Skin of body (tissue), 2 donors: Measurements from ENCODE around the gene SLC9A3. TPM values are rescaled to one million over a fixed set of nuclear protein-coding genes. Genes with fewer than 3 reads are reported as not detected.

Experiments used
- DNase-seq: peaks from one replicate; lab custom pipeline; 2025; lab: John Stamatoyannopoulos, UW
- total RNA-seq: library from RNA; depleted of rRNA; stranded (reverse); fragments of >200 nt; gene quantifications from one replicate; pipeline ENCODE4 v1.2.3, GENCODE V29; 2014

The SLC9A3 gene
- total RNA-seq, 1 donor from 2014 or later: 1.5 TPM

DNA sequence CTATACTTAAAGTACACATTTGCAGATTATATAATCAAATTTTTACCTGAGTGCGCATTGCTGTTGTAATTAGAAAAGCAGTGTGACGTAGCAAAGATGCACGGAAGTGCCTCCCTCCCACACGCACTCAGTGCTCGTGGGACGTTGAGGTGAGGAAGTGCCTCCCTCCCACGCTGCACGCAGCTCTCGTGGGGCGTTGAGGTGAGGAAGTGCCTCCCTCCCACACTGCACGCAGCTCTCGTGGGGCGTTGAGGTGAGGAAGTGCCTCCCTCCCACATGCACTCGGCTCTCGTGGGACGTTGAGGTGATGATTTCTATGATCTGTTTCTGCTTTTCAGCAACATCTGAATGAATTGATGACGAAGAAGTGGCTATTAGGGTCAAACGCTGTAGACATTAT is 60.3 kb downstream of the SLC9A3 start:
- no peak for DNase-seq

- DNase-seq: no peak
Measured at GRCh38 chr5:463301-463700, 60.9 kb downstream of the SLC9A3 start.

GRCh38 chr5:462051-462481 is 62.2 kb downstream of the SLC9A3 start:
- DNase-seq: no peak

DNA sequence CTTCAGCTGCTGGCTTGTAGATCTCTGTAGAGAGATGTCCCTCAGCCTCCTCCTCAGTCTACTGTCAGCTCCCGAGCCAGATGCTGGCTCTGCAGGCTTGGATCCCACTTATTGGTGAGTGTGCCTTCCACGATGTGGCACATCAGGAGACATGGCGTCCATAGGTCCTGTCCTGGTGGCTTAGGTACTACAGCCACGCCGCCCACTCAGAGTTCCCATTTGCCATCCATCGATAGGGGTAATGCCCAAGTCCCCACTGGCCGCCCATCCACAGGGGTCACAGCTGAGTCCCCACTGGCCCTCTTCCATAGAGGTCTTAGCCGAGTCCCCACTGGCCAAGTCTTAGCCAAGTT is 64.0 kb downstream of the SLC9A3 start:
- DNase-seq: no peak

GRCh38 chr5:459562-460272 is 64.5 kb downstream of the SLC9A3 start:
- DNase-seq: no peak

DNA sequence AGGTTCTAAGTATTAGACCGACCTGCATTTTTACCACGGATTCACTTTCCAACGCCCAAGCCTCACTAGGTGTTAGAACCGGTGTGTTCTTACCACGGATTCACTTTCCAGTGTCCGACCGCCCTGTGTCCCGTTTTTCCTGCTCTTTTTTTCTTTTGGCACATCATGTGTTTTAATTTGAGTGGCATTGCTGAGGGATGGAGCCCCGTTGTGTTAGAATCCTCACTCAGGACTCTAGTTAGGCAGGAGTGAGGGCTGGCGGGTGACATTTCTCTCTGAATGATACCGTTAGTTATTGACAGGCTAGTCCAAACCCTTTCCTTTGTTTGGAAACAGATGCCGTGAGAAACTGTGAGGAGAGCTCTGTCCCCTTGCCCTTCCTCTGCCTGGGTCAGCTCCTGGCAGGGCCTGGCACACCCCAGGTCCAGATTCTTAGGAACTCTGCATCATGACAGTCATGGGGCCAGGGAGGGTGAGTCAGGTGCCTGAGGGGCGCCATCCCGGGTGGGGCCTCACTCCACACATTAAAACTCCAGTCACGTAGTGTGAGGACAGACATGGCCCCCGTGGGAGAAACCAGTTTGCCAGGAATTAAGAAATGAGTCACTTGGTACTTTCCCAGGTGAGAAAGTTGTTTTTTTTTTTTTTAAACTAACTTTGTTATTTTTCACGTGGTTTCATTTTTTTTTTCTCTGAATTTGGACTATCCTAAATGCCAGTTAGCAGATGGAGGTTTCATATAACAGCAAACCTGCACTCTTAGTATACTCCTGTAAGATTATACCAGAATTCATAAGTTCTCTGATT is 65.5 kb downstream of the SLC9A3 start:
- no peak for DNase-seq

DNA sequence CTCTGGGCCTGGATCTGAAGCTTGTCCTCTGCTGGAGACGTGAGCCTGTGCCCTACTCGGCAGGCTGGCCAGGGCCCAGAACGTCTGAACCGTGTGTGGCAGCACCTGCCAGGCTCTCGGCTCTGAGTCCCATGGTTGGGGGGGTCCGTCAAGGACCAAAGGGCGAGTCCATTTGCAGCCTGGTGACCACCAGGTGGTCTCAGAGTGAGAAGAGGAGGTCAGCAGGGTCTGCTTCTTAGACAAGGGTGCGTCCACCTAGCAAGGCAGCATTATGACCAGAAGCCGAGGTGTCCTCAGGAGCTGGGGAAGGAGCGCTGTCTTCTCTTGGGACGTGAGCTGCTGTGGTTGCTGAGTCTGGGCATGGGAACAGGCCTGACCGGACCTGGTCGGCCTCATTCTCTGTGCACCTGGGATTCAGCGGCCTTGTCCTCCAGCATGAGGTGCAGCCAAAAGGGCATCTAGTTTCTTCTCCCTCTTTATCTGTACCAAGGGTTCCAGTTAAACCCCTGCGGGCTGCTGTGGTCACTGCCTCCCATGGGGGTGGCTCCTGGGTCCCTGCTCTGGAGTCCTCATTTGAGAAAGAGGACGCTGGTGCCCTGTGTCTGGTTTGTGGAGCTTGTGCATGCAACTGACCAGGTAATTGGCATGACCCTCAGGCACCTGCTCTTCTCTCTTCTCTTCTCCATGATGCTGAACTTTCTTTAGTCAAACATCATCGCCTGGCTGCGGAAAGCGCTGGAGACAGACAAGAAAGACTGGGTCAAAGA is 66.9 kb downstream of the SLC9A3 start:
- DNase-seq: no peak

DNA sequence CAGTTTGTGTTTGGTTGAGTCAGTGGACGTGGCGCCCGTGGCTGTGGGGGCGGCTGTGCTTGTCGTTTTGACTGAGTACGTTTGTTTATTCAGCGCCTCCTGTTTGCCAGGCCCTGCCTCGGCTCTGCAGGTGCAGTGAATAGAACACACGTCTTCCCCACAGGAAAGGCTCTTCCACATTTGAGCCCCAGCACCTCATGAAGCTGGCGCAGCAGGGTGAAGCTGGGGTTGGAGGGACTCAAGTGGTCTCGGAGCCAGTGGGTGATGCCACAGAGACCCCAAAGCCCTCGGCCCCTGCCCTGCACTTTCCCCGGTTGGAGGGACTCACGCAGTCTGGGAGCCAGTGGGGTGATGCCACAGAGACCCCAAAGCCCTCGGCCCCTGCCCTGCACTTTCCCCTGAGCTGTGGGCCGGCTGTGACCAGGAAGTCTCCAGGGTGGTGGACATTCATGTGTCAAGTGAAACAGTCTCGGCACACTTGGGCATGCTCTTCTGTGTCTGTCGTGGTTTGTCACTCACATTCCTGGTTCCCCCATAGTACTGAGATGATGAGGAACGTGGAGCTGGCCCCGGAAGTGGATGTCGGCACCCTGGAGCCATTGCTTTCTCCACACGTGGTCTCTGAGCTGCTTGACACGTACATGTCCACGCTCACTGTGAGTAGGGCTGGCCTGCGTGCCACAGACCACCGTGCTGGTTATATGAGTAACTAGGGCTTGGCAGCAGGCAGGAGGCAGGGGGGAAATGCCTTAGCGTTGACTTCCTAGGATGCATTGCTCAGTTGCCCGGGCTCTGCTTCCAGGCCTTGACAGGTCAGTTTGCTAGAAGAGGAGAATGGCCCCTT is 67.7 kb downstream of the SLC9A3 start:
- no peak for DNase-seq

GRCh38 chr5:455806-456205 is 68.4 kb downstream of the SLC9A3 start:
- DNase-seq: no peak

DNA sequence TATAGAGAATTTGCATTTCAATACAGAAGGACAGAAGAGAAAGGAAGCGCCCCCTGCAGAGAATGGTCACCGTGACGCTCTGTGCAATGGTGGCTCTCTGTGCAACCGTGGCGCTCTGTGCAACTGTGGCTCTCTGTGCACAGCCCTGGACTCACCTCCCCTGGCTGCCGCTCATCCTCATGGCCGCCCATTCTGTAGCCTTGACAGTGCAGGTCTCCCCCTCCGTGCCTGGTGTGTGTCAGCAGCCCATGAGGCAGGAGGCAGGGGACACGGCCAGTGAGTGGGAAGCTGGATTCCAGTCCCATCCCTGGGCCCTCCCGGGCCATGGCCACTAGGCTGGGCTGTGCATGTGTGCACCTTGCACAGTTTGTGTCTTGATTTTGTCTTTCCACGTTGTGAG is 69.3 kb downstream of the SLC9A3 start:
- no peak for DNase-seq

DNA sequence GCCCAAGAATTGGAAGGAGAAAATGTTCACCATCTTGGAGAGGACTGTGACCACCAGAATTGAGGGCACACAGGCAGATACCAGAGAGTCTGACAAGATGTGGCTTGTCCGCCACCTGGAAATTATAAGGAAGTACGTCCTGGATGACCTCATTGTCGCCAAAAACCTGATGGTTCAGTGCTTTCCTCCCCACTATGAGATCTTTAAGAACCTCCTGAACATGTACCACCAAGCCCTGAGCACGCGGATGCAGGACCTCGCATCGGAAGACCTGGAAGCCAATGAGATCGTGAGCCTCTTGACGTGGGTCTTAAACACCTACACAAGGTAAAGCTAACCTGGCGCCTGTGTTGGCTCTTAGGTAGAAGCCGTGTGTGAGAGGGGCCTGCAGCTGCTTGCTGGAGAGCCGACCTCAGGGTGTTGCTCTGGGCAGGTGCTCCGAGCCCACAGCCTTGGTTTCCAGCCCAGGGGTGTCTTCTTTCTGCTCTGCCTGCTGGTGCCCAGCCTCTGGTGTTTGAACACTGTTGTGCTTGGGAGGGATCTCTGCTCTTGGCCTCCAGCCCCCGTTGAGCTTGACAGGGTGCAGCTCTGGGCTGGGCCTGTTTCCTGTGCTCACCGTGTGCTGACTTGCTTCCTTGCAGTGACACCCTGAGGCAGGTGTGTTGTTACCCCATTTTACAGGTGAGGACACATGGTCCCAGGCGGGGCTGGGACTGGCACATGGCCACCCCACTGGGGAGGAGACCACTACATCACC is 70.3 kb downstream of the SLC9A3 start:
- no peak for DNase-seq

DNA sequence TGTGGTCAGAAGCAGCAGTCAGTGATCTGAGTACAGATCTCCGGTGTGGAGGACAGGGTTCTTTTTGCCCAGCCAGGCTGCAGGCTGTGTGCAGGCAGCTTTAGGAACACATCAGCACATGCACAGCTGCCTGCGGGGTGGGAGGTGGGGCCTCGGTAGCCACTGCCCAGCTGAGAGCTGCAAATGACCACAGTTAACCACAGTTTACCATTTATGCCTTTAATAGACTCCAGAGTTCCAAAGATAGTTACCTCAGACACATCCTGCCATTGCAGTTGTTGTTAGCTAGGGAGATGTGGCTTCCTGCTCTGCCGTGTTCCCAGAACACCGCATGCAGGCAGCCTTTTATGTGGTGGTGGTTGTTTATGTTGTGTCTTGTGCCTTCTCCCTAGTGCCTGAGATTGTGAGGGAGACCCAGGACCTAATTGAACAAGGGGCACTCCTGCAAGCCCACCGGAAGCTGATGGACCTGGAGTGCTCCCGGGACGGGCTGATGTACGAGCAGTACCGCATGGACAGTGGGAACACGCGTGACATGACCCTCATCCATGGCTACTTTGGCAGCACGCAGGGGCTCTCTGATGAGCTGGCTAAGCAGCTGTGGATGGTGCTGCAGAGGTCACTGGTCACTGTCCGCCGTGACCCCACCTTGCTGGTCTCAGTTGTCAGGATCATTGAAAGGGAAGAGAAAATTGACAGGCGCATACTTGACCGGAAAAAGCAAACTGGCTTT is 71.1 kb downstream of the SLC9A3 start:
- no peak for DNase-seq

DNA sequence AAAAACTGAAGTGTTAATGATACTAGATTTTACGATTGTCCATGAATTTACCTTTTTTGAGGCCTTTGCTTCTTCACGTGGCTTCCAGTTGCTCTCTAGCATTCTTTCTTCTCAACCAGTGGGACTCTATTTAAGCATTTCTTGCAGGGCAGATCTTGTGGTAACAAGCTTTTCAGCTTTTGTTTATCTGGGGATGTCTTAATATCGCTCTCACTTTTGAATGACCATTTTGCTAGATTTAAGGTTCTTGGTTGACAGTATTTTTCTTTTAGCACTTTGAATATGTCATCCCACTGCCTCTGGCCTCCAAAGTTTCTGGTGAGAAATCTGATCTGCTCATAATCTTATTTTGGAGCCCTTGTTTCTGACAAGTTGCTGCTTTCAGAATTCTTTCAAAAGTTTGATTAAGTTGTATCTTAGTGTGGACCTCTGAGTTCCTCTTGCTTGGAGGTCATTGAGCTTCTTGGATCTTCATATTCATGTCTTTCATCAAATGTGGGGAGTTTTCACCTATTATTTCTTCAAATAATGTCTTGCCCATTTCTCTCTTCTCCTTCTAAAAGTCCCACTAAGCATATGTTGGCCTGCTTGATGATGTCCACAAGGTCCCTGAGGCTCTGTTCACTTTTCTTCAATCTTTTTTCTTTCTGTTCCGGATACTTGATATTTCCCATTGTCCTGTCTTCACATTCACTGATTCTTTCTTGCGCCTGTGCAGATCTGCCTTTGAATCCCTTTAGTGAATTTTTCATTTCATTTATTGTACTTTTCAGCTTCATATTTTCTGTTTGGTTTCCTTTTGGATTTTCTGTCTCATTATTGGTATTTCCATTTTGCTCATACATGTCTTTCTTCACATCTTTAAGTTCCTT is 72.4 kb downstream of the SLC9A3 start:
- no peak for DNase-seq

GRCh38 chr5:449151-449550 is 75.1 kb downstream of the SLC9A3 start:
- DNase-seq: no peak

DNA sequence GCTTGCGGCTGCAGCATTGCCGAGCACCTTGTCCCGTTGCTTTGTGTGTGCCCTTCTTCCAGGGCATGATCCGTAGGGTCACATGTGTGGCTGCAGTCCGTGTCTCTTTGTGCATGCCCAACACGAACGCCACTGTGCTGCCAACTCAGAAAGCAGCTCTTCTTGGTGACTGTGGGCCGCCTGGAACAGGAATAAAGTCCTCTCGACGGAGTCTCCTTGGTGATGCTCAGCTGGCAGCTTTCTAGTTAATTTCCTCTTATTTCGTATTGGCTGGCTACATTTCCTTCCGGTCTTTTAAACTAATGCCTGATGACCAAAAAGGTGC is 75.5 kb downstream of the SLC9A3 start:
- no peak for DNase-seq

- no peak for DNase-seq
Measured at GRCh38 chr5:448061-448765, 76.0 kb downstream of the SLC9A3 start.

GRCh38 chr5:447501-447900 is 76.7 kb downstream of the SLC9A3 start:
- DNase-seq: no peak

- no peak for DNase-seq
Measured at GRCh38 chr5:446883-447263, 77.4 kb downstream of the SLC9A3 start.
